Measurements from ENCODE around the gene HAVCR1. TPM values are rescaled to one million over a fixed set of nuclear protein-coding genes. Genes with fewer than 3 reads are reported as not detected.

HAVCR1 gene
- total and polyA plus RNA-seq, 4 donors, result 0.12 to 0.46 (median 0.36) TPM

GRCh38 chr5:157004893-157005551, 53.9 kb downstream of the HAVCR1 start:
- no peaks in the 10 kb centered on the region for H3K27me3 ChIP-seq (ENCODE audit: control insufficient read depth in 3 of 3, insufficient read depth in 3 of 3, low read length in 2 of 3)
- no peak for TF ChIP-seq CTCF (IDR thresholded peaks at IDR 0.05; ENCODE audit: control extremely low read depth, extremely low read depth)
- DNase-seq (no peak), ATAC-seq (ENCODE audit: insufficient read depth, low FRiP score) (no peak)
- no peak overlapping the region for H3K9ac ChIP-seq (ENCODE audit: insufficient read depth in 1 of 2, low read length in 2 of 2)
- H3K36me3 ChIP-seq (ENCODE audit: control insufficient read depth in 4 of 4, insufficient read depth in 4 of 4, low read length in 4 of 4), result no peaks in the 10 kb centered on the region
- H3K4me1 ChIP-seq (ENCODE audit: control insufficient read depth in 5 of 5, insufficient read depth in 5 of 5, low read length in 5 of 5), result no peaks in the 10 kb centered on the region
- H3K4me3 ChIP-seq, result no peak overlapping the region
- peaks cover 0 to 4% (median 2%) of the 10 kb centered on the region in 4 donors for H3K9me3 ChIP-seq (ENCODE audit: control insufficient read depth in 4 of 4, insufficient read depth in 3 of 4, low read length in 3 of 4)
- no peak overlapping the region for H3K27ac ChIP-seq (ENCODE audit: low read depth in 1 of 2, low read length in 1 of 2)

DNA sequence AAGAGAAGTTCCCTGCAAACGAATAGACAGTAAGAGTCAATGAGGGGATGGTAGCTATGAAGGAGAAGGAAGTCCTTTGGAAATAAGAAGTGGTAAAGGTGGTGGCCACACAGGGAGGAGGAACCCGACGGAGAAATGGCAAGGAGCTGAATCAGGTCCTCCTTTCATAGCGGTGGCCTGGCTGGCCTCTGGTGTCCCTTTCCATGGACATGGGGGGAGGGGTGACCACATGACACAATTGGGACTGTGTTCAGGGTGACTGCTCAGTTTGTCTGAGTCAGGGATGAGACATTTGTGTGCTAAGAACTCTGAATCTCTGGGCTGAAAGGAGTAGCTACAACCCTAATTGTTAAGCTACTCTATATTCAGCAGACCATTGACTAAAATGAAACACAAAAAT, 67.2 kb downstream of the HAVCR1 start:
- WGBS, 2 donors, result 64 to 65% methylated on average over 4 of the region's 4 CpGs
- ATAC-seq (ENCODE audit: insufficient read depth, low FRiP score), result no peak
- TF ChIP-seq CTCF (IDR thresholded peaks at IDR 0.05; ENCODE audit: control extremely low read depth, extremely low read depth), result no peak

GRCh38 chr5:156984064-156984463, 74.9 kb downstream of the HAVCR1 start:
- H3K27me3 ChIP-seq (ENCODE audit: control insufficient read depth in 3 of 3, insufficient read depth in 3 of 3, low read length in 2 of 3), result no peaks in the 10 kb centered on the region
- no peaks in the 10 kb centered on the region for H3K36me3 ChIP-seq (ENCODE audit: control insufficient read depth in 4 of 4, insufficient read depth in 4 of 4, low read length in 4 of 4)
- DNase-seq, result no peak
- WGBS, 2 donors, result 92 to 93% methylated on average over 9 of the region's 9 CpGs
- H3K9me3 ChIP-seq (ENCODE audit: control insufficient read depth in 4 of 4, insufficient read depth in 3 of 4, low read length in 3 of 4), result peaks cover 0 to 4% (median 0%) of the 10 kb centered on the region in 4 donors
- no peak for ATAC-seq (ENCODE audit: insufficient read depth, low FRiP score)
- TF ChIP-seq CTCF (IDR thresholded peaks at IDR 0.05; ENCODE audit: control extremely low read depth, extremely low read depth), result no peak
- no peak overlapping the region for H3K27ac ChIP-seq (ENCODE audit: low read depth in 1 of 2, low read length in 1 of 2)
- H3K4me3 ChIP-seq, result no peak overlapping the region
- no peaks in the 10 kb centered on the region for H3K4me1 ChIP-seq (ENCODE audit: control insufficient read depth in 5 of 5, insufficient read depth in 5 of 5, low read length in 5 of 5)
- no peak overlapping the region for H3K9ac ChIP-seq (ENCODE audit: insufficient read depth in 1 of 2, low read length in 2 of 2)

More for the DNA sequence above, 67.2 kb downstream of the HAVCR1 start:
- Histone ChIP-seq H3K4me1 (ENCODE audit: control insufficient read depth in 5 of 5, insufficient read depth in 5 of 5, low read length in 5 of 5) (no peaks in the 10 kb centered on the region), H3K27ac (ENCODE audit: low read depth in 1 of 2, low read length in 1 of 2) (no peak overlapping the region), H3K9ac (ENCODE audit: insufficient read depth in 1 of 2, low read length in 2 of 2) (no peak overlapping the region), H3K9me3 (ENCODE audit: control insufficient read depth in 4 of 4, insufficient read depth in 3 of 4, low read length in 3 of 4) (no peaks in the 10 kb centered on the region), H3K4me3 (no peak overlapping the region), H3K36me3 (ENCODE audit: control insufficient read depth in 4 of 4, insufficient read depth in 4 of 4, low read length in 4 of 4) (no peaks in the 10 kb centered on the region), H3K27me3 (ENCODE audit: control insufficient read depth in 3 of 3, insufficient read depth in 3 of 3, low read length in 2 of 3) (no peaks in the 10 kb centered on the region)
- DNase-seq, result no peak

DNA sequence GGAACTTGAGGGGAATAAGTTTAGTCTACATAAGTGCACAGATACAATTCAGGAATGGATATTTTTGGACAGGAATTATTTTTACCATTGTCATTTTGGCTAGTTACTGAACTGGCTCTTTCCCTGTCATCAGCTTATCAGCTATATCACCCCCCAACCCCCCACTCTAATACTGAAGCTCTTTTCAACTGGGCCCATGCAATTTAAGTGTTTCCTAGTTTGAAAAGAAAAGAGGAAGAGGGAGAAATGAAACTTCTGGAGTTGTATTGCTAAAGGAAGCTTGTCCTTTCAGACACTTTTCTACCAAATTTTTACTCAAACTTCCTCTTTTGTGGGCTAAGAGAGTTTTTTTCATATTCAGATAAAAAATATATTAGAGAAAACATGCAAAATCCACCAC, 77.4 kb downstream of the HAVCR1 start:
- TF ChIP-seq CTCF (IDR thresholded peaks at IDR 0.05; ENCODE audit: control extremely low read depth, extremely low read depth), result no peak
- Histone ChIP-seq H3K27ac (ENCODE audit: low read depth in 1 of 2, low read length in 1 of 2) (no peak overlapping the region), H3K9ac (ENCODE audit: insufficient read depth in 1 of 2, low read length in 2 of 2) (no peak overlapping the region), H3K9me3 (ENCODE audit: control insufficient read depth in 4 of 4, insufficient read depth in 3 of 4, low read length in 3 of 4) (peaks cover 0 to 4% (median 0%) of the 10 kb centered on the region in 4 donors), H3K4me1 (ENCODE audit: control insufficient read depth in 5 of 5, insufficient read depth in 5 of 5, low read length in 5 of 5) (no peaks in the 10 kb centered on the region), H3K27me3 (ENCODE audit: control insufficient read depth in 3 of 3, insufficient read depth in 3 of 3, low read length in 2 of 3) (no peaks in the 10 kb centered on the region), H3K36me3 (ENCODE audit: control insufficient read depth in 4 of 4, insufficient read depth in 4 of 4, low read length in 4 of 4) (no peaks in the 10 kb centered on the region), H3K4me3 (no peak overlapping the region)
- DNase-seq, result no peak
- no peak for ATAC-seq (ENCODE audit: insufficient read depth, low FRiP score)
